DND-41 (cell line): ENCODE results near the gene SDHB.

Experiments used
- ATAC-seq: fragments of 200-7000 bp; cut with Tn5 transposase; 3 replicates; pipeline ENCODE4 v1.9.1; 2021; ENCODE audit warnings: low read depth; ENCODE audit not compliant: insufficient read depth
- DNase-seq: peaks from one replicate; pipeline ENCODE4 v3.0.0-alpha.2; 2020
- H2AFZ ChIP-seq: 2 replicates; pipeline ENCODE4 v1.6.0; 2012; ENCODE audit warnings: low read depth, low read length
- H3K27ac ChIP-seq: 2 replicates; pipeline ENCODE4 v1.5.1; 2012; ENCODE audit warnings: low read length, inconsistent platforms
- H3K27me3 ChIP-seq: fragments of 200-600 bp; sonication (generic); 2 replicates; pipeline ENCODE4 v1.6.0; 2012; ENCODE audit warnings: low read length, mild to moderate bottlenecking, inconsistent platforms; ENCODE audit not compliant: insufficient read depth, poor library complexity
- H3K36me3 ChIP-seq: 2 replicates; pipeline ENCODE4 v1.5.1; 2012; ENCODE audit warnings: low read length, inconsistent platforms; ENCODE audit not compliant: insufficient read depth
- H3K4me1 ChIP-seq: 2 replicates; pipeline ENCODE4 v1.5.1; 2012; ENCODE audit warnings: mild to moderate bottlenecking, low read length; ENCODE audit not compliant: insufficient read depth
- H3K4me2 ChIP-seq: 2 replicates; pipeline ENCODE4 v1.6.0; 2012; ENCODE audit warnings: mild to moderate bottlenecking, moderate library complexity, low read length, inconsistent platforms; ENCODE audit not compliant: insufficient read depth
- H3K4me3 ChIP-seq, 2 experiments: fragments of 200-600 bp in 1 of 2; shearing (Covaris generic) in 1 of 2; 2 replicates each; pipeline ENCODE4 v1.5.1; 2012 to 2016; ENCODE audit warnings: inconsistent platforms in 2 of 2, low read length in 2 of 2, mild to moderate bottlenecking in 2 of 2, low read depth in 1 of 2, moderate library complexity in 1 of 2
- H3K79me2 ChIP-seq: 2 replicates; pipeline ENCODE4 v1.6.0; 2012; ENCODE audit warnings: low read length, inconsistent platforms; ENCODE audit not compliant: insufficient read depth
- H3K9ac ChIP-seq: 2 replicates; pipeline ENCODE4 v1.6.0; 2012; ENCODE audit warnings: low read depth, mild to moderate bottlenecking, inconsistent platforms, low read length, moderate library complexity
- H3K9me3 ChIP-seq: 2 replicates; pipeline ENCODE4 v1.5.1; 2012; ENCODE audit warnings: low read length, moderate library complexity, mild to moderate bottlenecking, inconsistent platforms; ENCODE audit not compliant: insufficient read depth, severe bottlenecking
- H4K20me1 ChIP-seq: 2 replicates; pipeline ENCODE4 v1.6.0; 2012; ENCODE audit warnings: low read length; ENCODE audit not compliant: insufficient read depth
- CTCF ChIP-seq: IDR thresholded peaks from 2 replicates; pipeline ENCODE4 v1.5.1; 2012; ENCODE audit warnings: borderline replicate concordance, low read length, moderate library complexity, mild to moderate bottlenecking; ENCODE audit not compliant: poor library complexity, severe bottlenecking; ENCODE audit errors: extremely low read depth
- EZH2 ChIP-seq: IDR thresholded peaks from 3 replicates; pipeline ENCODE4 v1.6.1; 2012; ENCODE audit warnings: borderline replicate concordance, low read depth, mild to moderate bottlenecking, moderate library complexity, low read length, inconsistent platforms; ENCODE audit not compliant: severe bottlenecking

Gene SDHB

GRCh38 chr1:16980473-16981268, 73.2 kb downstream of the SDHB start, which contains the start of gene MFAP2:
Gene MFAP2 (minus strand): TSS chr1:16980620. CDS start chr1:16978273, 2,347 bp downstream.
- H3K4me2 ChIP-seq, result no peak within 1 kb of the TSS
- no peaks in the 10 kb centered on the region; the same call in 1 of the 2 replicates for H4K20me1 ChIP-seq
- H3K9ac ChIP-seq, result no peak within 1 kb of the TSS
- no peak for TF ChIP-seq CTCF
- TF ChIP-seq EZH2, result no peak
- no peaks in the 10 kb centered on the region for H3K79me2 ChIP-seq
- peaks cover 1% of the 10 kb centered on the region; the same call in 1 of the 2 replicates for H3K36me3 ChIP-seq
- DNase-seq, result no peak
- H3K4me3 ChIP-seq, result no peak within 1 kb of the TSS
- no peaks in the 10 kb centered on the region for H3K4me1 ChIP-seq
- no peaks in the 10 kb centered on the region for H3K27me3 ChIP-seq
- H3K27ac ChIP-seq, result no peak within 1 kb of the TSS
- no peak within 1 kb of the TSS for H2AFZ ChIP-seq
- ATAC-seq, result no peak
- no peaks in the 10 kb centered on the region for H3K9me3 ChIP-seq

GRCh38 chr1:16979475-16980327, 74.1 kb downstream of the SDHB start:
- no peak overlapping the region for H3K4me3 ChIP-seq

More at GRCh38 chr1:16979475-16980327, 74.1 kb downstream of the SDHB start:
- H3K9ac ChIP-seq, result no peak overlapping the region
- no peaks in the 10 kb centered on the region for H3K27me3 ChIP-seq
- H3K27ac ChIP-seq, result no peak overlapping the region
- TF ChIP-seq CTCF, result no peak
- TF ChIP-seq EZH2, result no peak
- H3K36me3 ChIP-seq, result no peaks in the 10 kb centered on the region
- no peak overlapping the region for H2AFZ ChIP-seq
- no peak for DNase-seq
- no peaks in the 10 kb centered on the region for H3K9me3 ChIP-seq
- no peaks in the 10 kb centered on the region for H3K79me2 ChIP-seq
- H3K4me2 ChIP-seq, result no peak overlapping the region
- no peak for ATAC-seq
- no peaks in the 10 kb centered on the region for H3K4me1 ChIP-seq
- H4K20me1 ChIP-seq, result no peaks in the 10 kb centered on the region; the same call in 1 of the 2 replicates
